Measurements from ENCODE around the gene CYB5R4.

DNA sequence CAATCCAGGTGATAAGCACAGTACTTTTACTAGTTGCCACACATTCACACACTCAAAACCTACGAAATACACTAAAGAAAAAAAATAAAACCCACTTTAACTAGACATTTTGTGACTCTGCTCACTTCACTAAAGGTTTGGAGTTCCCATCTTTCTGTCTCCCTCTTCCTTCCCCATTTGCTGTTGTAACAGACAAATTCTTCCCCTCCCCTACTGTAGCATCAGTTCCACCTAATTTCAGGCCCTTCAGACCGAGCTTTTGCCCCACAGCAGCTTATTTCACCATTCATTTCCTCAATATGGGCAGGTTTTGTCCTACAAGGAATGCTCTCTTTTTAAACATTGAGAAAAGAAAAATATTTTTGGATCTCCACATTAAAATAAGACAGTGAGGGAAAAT, 142.7 kb downstream of the CYB5R4 start:
- TF ChIP-seq, protein P1, sequence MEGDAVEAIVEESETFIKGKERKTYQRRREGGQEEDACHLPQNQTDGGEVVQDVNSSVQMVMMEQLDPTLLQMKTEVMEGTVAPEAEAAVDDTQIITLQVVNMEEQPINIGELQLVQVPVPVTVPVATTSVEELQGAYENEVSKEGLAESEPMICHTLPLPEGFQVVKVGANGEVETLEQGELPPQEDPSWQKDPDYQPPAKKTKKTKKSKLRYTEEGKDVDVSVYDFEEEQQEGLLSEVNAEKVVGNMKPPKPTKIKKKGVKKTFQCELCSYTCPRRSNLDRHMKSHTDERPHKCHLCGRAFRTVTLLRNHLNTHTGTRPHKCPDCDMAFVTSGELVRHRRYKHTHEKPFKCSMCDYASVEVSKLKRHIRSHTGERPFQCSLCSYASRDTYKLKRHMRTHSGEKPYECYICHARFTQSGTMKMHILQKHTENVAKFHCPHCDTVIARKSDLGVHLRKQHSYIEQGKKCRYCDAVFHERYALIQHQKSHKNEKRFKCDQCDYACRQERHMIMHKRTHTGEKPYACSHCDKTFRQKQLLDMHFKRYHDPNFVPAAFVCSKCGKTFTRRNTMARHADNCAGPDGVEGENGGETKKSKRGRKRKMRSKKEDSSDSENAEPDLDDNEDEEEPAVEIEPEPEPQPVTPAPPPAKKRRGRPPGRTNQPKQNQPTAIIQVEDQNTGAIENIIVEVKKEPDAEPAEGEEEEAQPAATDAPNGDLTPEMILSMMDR (conservative IDR thresholded peaks at IDR 0.05 in 1 of 2, IDR thresholded peaks at IDR 0.05 in 1 of 2; ENCODE audit: low read depth in 1 of 2, low read length in 2 of 2): no peak
- TF ChIP-seq EZH2 (IDR thresholded peaks at IDR 0.05; ENCODE audit: low read length, missing control alignments): no peak

Measured in fibroblast of lung (primary cell).